ENCODE results near the gene SLC4A7.

The SLC4A7 gene

GRCh38 chr3:27325419-27325818 is 158.8 kb downstream of the SLC4A7 start:
- no peak for DNase-seq (ENCODE audit: low read depth in 2 of 2)

GRCh38 chr3:27324686-27325085 is 159.5 kb downstream of the SLC4A7 start:
- DNase-seq (ENCODE audit: low read depth in 2 of 2): no peak

GRCh38 chr3:27323087-27323570 is 161.1 kb downstream of the SLC4A7 start:
- no peak for DNase-seq (ENCODE audit: low read depth in 2 of 2)

Data from stimulated activated CD4-positive, alpha-beta T cell treated with anti-CD3 and anti-CD28 coated beads, Interleukin-12 subunit alpha, Interleukin-12 subunit beta, amount 100 ng/mL, for 24 hours (primary cell).